ELF-1 (cell line): ENCODE data around the gene KDM4C.
A peak's percentile ranks its signal among the peaks of the same experiment; 100 is the strongest.
"Not testable (repeated sequence)": the region's sequence is repeated elsewhere in the genome, so short reads cannot be mapped to it uniquely, and the experiment has no call there.

Experiments used
- DNase-seq: peaks from one replicate; pipeline ENCODE4 v3.0.0-alpha.2; 2016; ENCODE audit warnings: low read depth, low spot score

The KDM4C gene

DNA sequence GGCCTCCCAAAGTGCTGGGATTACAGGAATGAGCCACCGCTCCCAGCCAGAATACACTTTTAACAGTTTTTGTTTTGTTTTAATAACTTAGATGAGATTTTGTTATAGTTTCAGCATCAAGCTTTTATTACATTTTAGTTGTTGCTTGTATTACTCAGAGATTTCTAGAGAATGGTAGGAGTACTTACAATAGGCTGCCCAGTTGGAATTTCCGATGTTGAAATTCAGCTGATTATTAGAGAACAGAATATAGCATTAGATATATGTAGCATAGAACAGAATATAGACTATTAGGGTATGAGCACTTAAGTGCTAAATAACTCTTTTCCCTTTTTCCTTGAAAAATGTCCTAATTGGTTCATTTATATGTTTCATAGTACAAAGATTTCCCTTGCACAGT lies 6.2 kb downstream of the KDM4C start:
- no peak for DNase-seq

DNA sequence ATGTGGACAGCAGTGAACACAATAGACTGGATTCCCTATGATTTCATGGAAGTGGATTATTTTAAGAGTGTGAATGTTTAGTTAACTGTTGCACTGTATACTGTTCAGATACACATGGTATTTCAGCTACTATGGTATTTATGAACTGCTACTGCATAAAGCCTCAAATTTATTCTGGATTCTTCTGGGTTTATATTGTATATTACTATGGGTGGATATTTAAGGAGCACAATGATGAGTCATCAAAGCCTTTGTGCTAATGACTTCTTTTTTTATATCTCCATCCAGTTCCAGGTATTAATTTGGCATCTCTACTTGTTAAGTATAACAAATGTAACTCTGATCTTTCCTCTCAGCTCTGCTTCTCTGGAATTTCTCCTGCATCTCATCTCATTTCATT lies 6.8 kb downstream of the KDM4C start:
- no peak for DNase-seq

- no peak for DNase-seq
These were observed 7.2 kb downstream of the KDM4C start for GRCh38 chr9:6764950-6765349.

GRCh38 chr9:6765396-6765795 lies 7.6 kb downstream of the KDM4C start:
- no peak for DNase-seq

DNA sequence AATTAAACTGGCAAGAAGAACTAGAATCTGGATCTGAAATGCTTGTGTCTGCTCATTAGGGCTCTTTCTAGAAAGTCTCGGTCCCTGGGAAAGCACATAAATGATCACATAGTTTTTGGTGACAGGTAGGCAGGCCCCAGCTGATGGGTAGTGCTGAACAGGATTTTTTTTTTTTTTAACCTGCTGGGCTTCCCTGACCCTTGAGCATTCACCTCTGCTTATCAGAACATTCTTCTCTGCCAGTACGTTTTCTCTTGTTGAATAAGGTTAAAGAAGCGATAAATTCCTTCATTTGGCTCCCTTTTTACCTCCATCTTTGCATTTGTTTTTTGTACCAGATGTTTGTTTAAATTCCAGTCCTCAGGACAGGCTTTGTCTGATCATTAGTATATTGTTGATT lies 8.8 kb downstream of the KDM4C start:
- peak; percentile 26 for DNase-seq

DNA sequence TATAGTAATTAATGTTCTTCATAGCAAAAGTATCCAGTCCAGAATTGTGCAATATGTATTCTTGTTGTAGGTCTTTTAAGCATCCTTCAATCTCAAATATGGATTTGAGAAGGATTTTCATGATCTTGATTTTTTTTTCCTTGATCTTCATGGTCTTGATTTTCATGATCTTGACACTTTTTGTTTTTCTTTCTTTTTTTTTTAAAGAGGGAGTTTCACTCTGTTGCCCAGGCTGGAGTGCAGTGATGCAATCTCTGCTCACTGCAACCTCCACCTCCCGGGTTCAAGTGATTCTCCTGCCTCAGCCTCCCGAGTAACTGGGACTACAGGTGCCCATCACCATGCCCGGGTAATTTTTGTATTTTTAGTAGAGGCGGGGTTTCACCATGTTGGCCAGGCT lies 10.8 kb downstream of the KDM4C start:
- not testable (repeated sequence) for DNase-seq

GRCh38 chr9:6771722-6772121 lies 13.9 kb downstream of the KDM4C start:
- DNase-seq: peak; percentile 61

GRCh38 chr9:6777213-6777902 lies 19.6 kb downstream of the KDM4C start:
- DNase-seq: peak; percentile 47

- DNase-seq: no peak
These were observed 21.9 kb downstream of the KDM4C start for GRCh38 chr9:6779417-6780241.

GRCh38 chr9:6780690-6781089 lies 22.9 kb downstream of the KDM4C start:
- DNase-seq: no peak

DNA sequence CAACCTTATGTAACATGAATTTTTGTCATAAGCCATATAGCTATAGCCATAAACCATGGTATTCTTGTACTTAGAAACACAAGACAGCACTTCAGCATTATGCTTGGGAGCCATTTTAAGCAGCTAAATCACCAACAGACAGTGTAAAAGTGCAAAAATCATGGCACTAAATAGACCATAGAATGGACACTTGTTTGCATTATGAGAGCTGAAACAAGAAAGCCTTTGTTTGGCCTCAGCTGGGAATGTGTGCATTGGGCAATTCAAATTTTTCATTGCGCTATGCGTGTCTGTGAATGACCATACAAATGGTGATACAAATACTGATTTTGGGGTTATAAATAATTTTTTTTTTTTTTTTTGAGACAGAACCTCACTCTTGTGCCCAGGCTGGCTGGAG lies 23.7 kb downstream of the KDM4C start:
- DNase-seq: no peak

DNA sequence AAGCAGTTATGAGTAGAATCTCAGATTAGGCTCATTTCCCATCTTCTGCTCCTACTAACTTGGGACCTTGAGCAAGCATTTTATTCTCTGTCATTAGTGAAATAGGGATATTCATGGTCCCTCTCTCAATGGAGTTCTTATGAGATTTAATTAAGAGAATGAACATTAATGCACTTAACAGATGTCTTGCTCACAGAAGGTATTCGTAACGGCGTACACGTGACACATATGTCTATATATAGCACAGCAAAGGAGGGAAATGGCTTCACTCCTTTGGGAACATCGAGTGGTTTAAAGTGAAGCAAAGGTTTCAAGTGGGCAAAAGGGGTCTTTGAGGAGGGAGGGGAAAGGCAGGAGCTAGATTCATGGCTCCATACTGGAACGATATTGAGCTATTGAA lies 24.6 kb downstream of the KDM4C start:
- DNase-seq: no peak

DNA sequence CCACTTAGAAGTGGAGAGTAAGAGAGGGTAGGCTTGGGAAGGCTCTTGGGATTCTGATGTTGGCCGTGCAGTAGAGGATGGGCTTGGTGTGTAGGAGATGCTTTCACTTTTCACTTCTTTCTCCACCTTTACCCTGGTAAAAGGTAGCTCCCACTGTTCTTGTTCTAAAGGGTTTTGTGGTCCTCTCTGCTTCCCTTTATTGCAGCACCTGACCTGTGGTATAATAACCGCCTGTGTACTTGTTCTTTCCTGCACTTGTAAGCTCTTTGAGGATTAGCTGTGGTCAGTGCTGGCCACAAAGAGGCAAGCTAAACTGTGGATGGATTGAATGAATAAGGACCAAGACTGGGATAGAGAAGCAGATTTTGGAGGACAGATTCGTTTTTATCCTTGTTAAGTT lies 25.2 kb downstream of the KDM4C start:
- no peak for DNase-seq

DNA sequence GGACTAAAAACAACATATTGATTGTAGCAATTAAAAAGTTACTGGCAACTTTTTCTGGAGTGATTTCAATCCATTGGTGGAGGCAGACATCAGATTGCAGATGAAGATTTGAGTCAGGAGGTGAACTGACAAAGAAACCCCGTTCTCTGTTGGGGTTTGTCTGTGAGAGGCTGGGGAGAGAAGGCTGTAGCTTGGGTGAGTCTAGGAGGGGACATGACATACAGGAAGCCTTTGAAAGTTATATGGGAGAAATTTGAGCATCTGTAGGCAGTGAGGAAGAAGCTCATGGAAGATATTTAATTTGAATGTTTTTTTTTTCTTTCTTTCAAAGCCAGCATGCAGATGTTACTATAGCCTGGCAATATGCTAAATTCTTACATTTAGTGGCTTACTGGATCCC lies 26.0 kb downstream of the KDM4C start:
- no peak for DNase-seq

DNA sequence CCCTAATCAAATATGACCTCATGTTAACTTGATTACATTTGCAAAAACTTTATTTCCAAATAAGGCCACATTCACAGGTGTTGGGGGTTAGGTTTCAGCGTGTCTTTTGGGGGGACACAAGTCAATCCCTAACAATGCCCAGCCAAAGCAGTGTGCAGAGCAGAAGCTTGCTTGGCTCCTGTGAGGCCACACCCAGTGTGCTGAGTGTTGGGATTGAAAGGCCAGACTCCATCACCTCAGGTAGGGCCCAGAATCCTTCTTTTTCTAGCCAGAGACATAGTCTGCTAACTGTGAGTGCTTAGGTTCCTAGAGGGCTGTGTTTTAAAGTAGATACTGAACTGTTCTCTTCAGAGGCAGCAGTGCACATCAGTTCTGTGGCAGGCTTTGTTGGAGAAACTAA lies 27.9 kb downstream of the KDM4C start:
- no peak for DNase-seq

GRCh38 chr9:6787793-6788161 lies 30.0 kb downstream of the KDM4C start:
- DNase-seq: no peak

- peak; percentile 47 for DNase-seq
These were observed 30.6 kb downstream of the KDM4C start for GRCh38 chr9:6788162-6789016.

- not testable (repeated sequence) for DNase-seq
These were observed 31.2 kb downstream of the KDM4C start for GRCh38 chr9:6789017-6789338.

GRCh38 chr9:6790866-6791265 lies 33.1 kb downstream of the KDM4C start:
- no peak for DNase-seq

DNA sequence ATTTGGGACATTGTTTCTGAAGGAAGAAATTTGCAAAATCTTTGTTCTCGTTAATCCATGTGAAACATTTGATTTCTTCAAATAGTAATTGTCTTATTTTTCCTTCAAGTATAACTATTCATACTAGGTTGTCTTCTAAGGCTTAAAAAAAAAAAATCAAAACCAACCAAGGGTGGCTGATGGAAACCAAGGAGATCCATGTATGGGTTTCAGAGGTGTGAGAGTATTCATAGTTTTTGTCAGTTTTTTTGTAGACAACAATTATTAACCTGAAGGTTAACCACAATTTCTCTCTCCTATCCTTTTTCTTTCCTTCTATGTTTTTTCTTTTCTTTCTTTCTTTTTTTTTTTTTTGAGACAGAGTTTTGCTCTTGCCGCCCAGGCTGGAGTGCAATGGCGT lies 35.4 kb downstream of the KDM4C start:
- no peak for DNase-seq

GRCh38 chr9:6794936-6795335 lies 37.2 kb downstream of the KDM4C start:
- DNase-seq: no peak

DNA sequence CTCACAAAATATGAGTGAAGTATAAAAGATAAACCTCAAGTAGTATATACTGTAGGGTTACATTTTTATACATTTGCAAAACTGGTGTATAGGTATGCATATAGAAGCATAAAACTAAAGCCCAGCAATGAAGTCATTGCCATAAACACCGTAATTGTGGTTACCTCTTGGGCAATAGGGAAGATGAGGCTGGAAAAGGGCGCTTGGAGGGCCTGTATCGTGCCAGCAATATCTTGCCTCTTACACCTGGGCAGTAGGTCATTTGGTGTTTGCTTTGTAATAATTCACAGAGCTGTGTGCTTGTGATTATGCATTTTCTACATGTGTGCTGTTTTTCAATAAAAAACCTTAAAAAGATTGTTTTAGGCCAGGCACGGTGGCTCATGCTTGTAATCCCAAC lies 45.2 kb downstream of the KDM4C start:
- no peak for DNase-seq

DNA sequence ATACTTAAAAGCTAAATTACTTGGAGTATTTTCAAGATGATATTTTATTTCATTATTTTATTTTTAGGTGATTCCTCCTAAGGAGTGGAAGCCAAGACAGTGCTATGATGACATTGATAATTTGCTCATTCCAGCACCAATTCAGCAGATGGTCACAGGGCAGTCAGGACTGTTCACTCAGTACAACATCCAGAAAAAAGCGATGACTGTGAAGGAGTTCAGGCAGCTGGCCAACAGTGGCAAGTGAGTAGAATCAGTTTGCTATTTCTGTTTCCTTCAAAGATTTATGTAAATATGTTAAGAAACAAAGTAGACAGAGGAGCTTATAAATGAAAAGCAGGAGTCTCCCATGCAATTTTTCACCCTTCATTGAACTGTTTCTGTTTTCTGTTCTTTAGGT lies 47.8 kb downstream of the KDM4C start:
- no peak for DNase-seq
